Thymus (tissue), 11 donors: ENCODE results near the gene HLA-DPA1. TPM values are rescaled to one million over a fixed set of nuclear protein-coding genes. Genes with fewer than 3 reads are reported as not detected.

Experiments
- DNase-seq, 9 donors: peaks; one replicate each; pipeline ENCODE4 v3.0.0-alpha.2; 2013; ENCODE audit warnings: low spot score in 9 of 9, low read depth in 6 of 9, missing footprints in 1 of 9
- H3K27ac ChIP-seq, 2 donors: one replicate each; pipeline ENCODE4 v1.5.1; 2013; ENCODE audit warnings: control low read depth in 1 of 2, low read depth in 1 of 2, low read length in 1 of 2, mild to moderate bottlenecking in 1 of 2, moderate library complexity in 1 of 2
- H3K27me3 ChIP-seq, 2 donors: one replicate each; pipeline ENCODE4 v1.5.1; 2013; ENCODE audit warnings: low read length in 1 of 2; ENCODE audit not compliant: control insufficient read depth in 2 of 2, insufficient read depth in 1 of 2
- H3K36me3 ChIP-seq, 2 donors: one replicate each; pipeline ENCODE4 v1.5.1; 2013; ENCODE audit warnings: low read length in 1 of 2, mild to moderate bottlenecking in 1 of 2, moderate library complexity in 1 of 2; ENCODE audit not compliant: control insufficient read depth in 2 of 2, insufficient read depth in 2 of 2
- H3K4me1 ChIP-seq, 2 donors: one replicate each; pipeline ENCODE4 v1.5.1; 2013; ENCODE audit warnings: low read length in 2 of 2; ENCODE audit not compliant: control insufficient read depth in 2 of 2, insufficient read depth in 2 of 2
- H3K4me3 ChIP-seq, 2 donors: one replicate each; pipeline ENCODE4 v1.5.1; 2013; ENCODE audit warnings: low read length in 2 of 2, control low read depth in 1 of 2, mild to moderate bottlenecking in 1 of 2
- H3K9me3 ChIP-seq, 2 donors: one replicate each; pipeline ENCODE4 v1.5.1; 2013; ENCODE audit warnings: low read length in 1 of 2, mild to moderate bottlenecking in 1 of 2; ENCODE audit not compliant: control insufficient read depth in 2 of 2, insufficient read depth in 1 of 2
- WGBS: extraction: QIAGEN DNeasy Blood & Tissue Kit; methylation state at CpG from one replicate; pipeline ENCODE4 v1.1.7; 2013; 5-methylcytosine and 5-hydroxymethylcytosine counted together
- polyA plus RNA-seq: library from polyadenylated mRNA; stranded (reverse); fragments of 200-250 nt; gene quantifications from one replicate; pipeline ENCODE4 v1.2.3, GENCODE V29; 2013
- total RNA-seq: library from RNA; stranded (reverse); fragments of 120-200 nt; gene quantifications from one replicate; pipeline ENCODE4 v1.2.4, GENCODE V29; 2013
- donor health status: healthy.

Gene HLA-DPA1
- total and polyA plus RNA-seq, 2 donors: 332 to 700 TPM

GRCh38 chr6:33114406-33114805 is 41.0 kb upstream of the HLA-DPA1 start:
- no peak for DNase-seq
- no peak overlapping the region for H3K27ac ChIP-seq
- peaks cover 20 to 62% of the 10 kb centered on the region in 2 donors for H3K27me3 ChIP-seq
- no peak overlapping the region for H3K4me3 ChIP-seq
- H3K36me3 ChIP-seq: no peaks in the 10 kb centered on the region
- no peaks in the 10 kb centered on the region for H3K9me3 ChIP-seq
- H3K4me1 ChIP-seq: peaks cover 0 to 10% of the 10 kb centered on the region in 2 donors

GRCh38 chr6:33113755-33114154 is 40.3 kb upstream of the HLA-DPA1 start:
- Histone ChIP-seq H3K4me1 (peaks cover 0 to 10% of the 10 kb centered on the region in 2 donors), H3K27me3 (peaks cover 20 to 64% of the 10 kb centered on the region in 2 donors), H3K27ac (no peak overlapping the region), H3K36me3 (no peaks in the 10 kb centered on the region), H3K4me3 (no peak overlapping the region), H3K9me3 (no peaks in the 10 kb centered on the region)
- no peak for DNase-seq
- WGBS: 70% methylated on average over 7 of the region's 7 CpGs

GRCh38 chr6:33112148-33112547 is 38.7 kb upstream of the HLA-DPA1 start:
- 52% methylated on average over 1 of the region's 1 CpG for WGBS
- Histone ChIP-seq H3K36me3 (no peaks in the 10 kb centered on the region), H3K9me3 (no peaks in the 10 kb centered on the region), H3K27ac (no peak overlapping the region), H3K4me1 (peaks cover 0 to 10% of the 10 kb centered on the region in 2 donors), H3K4me3 (no peak overlapping the region), H3K27me3 (peaks cover 9 to 57% of the 10 kb centered on the region in 2 donors)
- peak in 6 of 9 donors; percentile 12 to 61 (median 18) for DNase-seq

GRCh38 chr6:33108307-33108706 is 34.9 kb upstream of the HLA-DPA1 start:
- Histone ChIP-seq H3K9me3 (no peaks in the 10 kb centered on the region), H3K36me3 (no peaks in the 10 kb centered on the region), H3K4me1 (peaks cover 0 to 2% of the 10 kb centered on the region in 2 donors), H3K27ac (no peak overlapping the region), H3K27me3 (peaks cover 0 to 30% of the 10 kb centered on the region in 2 donors), H3K4me3 (no peak overlapping the region)
- no peak for DNase-seq
- WGBS: 94% methylated on average over 2 of the region's 2 CpGs

GRCh38 chr6:33107641-33108040 is 34.2 kb upstream of the HLA-DPA1 start:
- WGBS: 74% methylated on average over 2 of the region's 2 CpGs
- Histone ChIP-seq H3K9me3 (no peaks in the 10 kb centered on the region), H3K36me3 (no peaks in the 10 kb centered on the region), H3K27me3 (peaks cover 0 to 24% of the 10 kb centered on the region in 2 donors), H3K27ac (no peak overlapping the region), H3K4me1 (peaks cover 0 to 2% of the 10 kb centered on the region in 2 donors), H3K4me3 (no peak overlapping the region)
- no peak for DNase-seq

- Histone ChIP-seq H3K36me3 (no peaks in the 10 kb centered on the region), H3K9me3 (peaks cover 0 to 2% of the 10 kb centered on the region in 2 donors), H3K27ac (no peak overlapping the region), H3K27me3 (peaks cover 0 to 17% of the 10 kb centered on the region in 2 donors), H3K4me3 (no peak overlapping the region), H3K4me1 (no peaks in the 10 kb centered on the region)
- 78% methylated on average over 9 of the region's 9 CpGs for WGBS
- no peak for DNase-seq
Measured at GRCh38 chr6:33105916-33106871, 32.7 kb upstream of the HLA-DPA1 start.

GRCh38 chr6:33105386-33105785 is 31.9 kb upstream of the HLA-DPA1 start:
- Histone ChIP-seq H3K36me3 (no peaks in the 10 kb centered on the region), H3K9me3 (peaks cover 0 to 6% of the 10 kb centered on the region in 2 donors), H3K27me3 (peaks cover 0 to 17% of the 10 kb centered on the region in 2 donors), H3K4me3 (no peak overlapping the region), H3K4me1 (no peaks in the 10 kb centered on the region), H3K27ac (no peak overlapping the region)
- no peak for DNase-seq
- WGBS: 80% methylated on average over 3 of the region's 3 CpGs

GRCh38 chr6:33104887-33105286 is 31.4 kb upstream of the HLA-DPA1 start:
- 96% methylated on average over 1 of the region's 1 CpG for WGBS

GRCh38 chr6:33103776-33104175 is 30.3 kb upstream of the HLA-DPA1 start:
- Histone ChIP-seq H3K4me1 (no peaks in the 10 kb centered on the region), H3K27ac (no peak overlapping the region), H3K9me3 (peaks cover 0 to 6% of the 10 kb centered on the region in 2 donors), H3K36me3 (no peaks in the 10 kb centered on the region), H3K27me3 (peaks cover 0 to 15% of the 10 kb centered on the region in 2 donors), H3K4me3 (no peak overlapping the region)
- DNase-seq: no peak
- WGBS: 59% methylated on average over 3 of the region's 3 CpGs

More at GRCh38 chr6:33104887-33105286, 31.4 kb upstream of the HLA-DPA1 start:
- H3K4me3 ChIP-seq: no peak overlapping the region
- DNase-seq: no peak
- H3K36me3 ChIP-seq: no peaks in the 10 kb centered on the region
- no peak overlapping the region for H3K27ac ChIP-seq
- peaks cover 0 to 17% of the 10 kb centered on the region in 2 donors for H3K27me3 ChIP-seq
- H3K9me3 ChIP-seq: peaks cover 0 to 6% of the 10 kb centered on the region in 2 donors
- no peaks in the 10 kb centered on the region for H3K4me1 ChIP-seq
